Measurements from ENCODE around the gene STAG1. TPM values are rescaled to one million over a fixed set of nuclear protein-coding genes. Genes with fewer than 3 reads are reported as not detected.

The STAG1 gene
- polyA plus RNA-seq, 1 of the 3 experiments (the other 2 are of a cell fraction), result 5.5 TPM

- H3K4me3 ChIP-seq (ENCODE audit: low read depth in 2 of 2, low read length in 1 of 2), result no peak overlapping the region
- no peaks in the 10 kb centered on the region; the same call in 1 of the 2 replicates for H3K9me3 ChIP-seq
- WGBS (ENCODE audit: low lambda C conversion rate), result 91% methylated on average over 2 of the region's 2 CpGs
- peaks cover 6% of the 10 kb centered on the region for H3F3A ChIP-seq (replicated peaks; ENCODE audit: insufficient read depth)
- H3K4me1 ChIP-seq (ENCODE audit: control insufficient read depth in 1 of 2, insufficient read depth in 2 of 2, low read depth in 1 of 2, low read length in 1 of 2), result peaks cover 0 to 8% of the 10 kb centered on the region in 2 experiments; a peak in 2 of 4 replicates
- peaks cover 98% of the 10 kb centered on the region for H3K79me2 ChIP-seq (ENCODE audit: insufficient read depth)
- H3K36me3 ChIP-seq (replicated peaks in 1 of 2; ENCODE audit: control insufficient read depth in 1 of 2, insufficient read depth in 2 of 2, low read length in 1 of 2), result peaks cover 0 to 15% of the 10 kb centered on the region in 2 experiments
- no peak overlapping the region for H2AFZ ChIP-seq (ENCODE audit: low read depth)
- no peaks in the 10 kb centered on the region for H3K27me3 ChIP-seq (ENCODE audit: insufficient read depth)
- no peak overlapping the region for H3K27ac ChIP-seq (ENCODE audit: low read depth in 2 of 2, low read length in 1 of 2)
- ChIA-PET POLR2A (interaction anchor here (1.1 kb wide), 1 partner anchor 115 kb away, joined by 3 read pairs; the partner anchor contains the start of gene STAG1), CTCF (interaction anchor here (1.2 kb wide), 1 partner anchor 115 kb away, joined by 3 read pairs; the partner anchor contains the start of gene STAG1)
- TF ChIP-seq EP300 (IDR thresholded peaks at IDR 0.05; ENCODE audit: borderline replicate concordance in 1 of 2, low read depth in 1 of 2, low read length in 1 of 2), result no peak
- TF ChIP-seq SMC3 (IDR thresholded peaks at IDR 0.05; ENCODE audit: low read depth, low read length), result no peak
- no peak for TF ChIP-seq MEF2A (IDR thresholded peaks at IDR 0.05; ENCODE audit: borderline replicate concordance, low read depth)
- TF ChIP-seq EZH2phosphoT487 (IDR thresholded peaks at IDR 0.05; ENCODE audit: borderline replicate concordance, low read depth), result no peak
- no peak for TF ChIP-seq JUND (IDR thresholded peaks at IDR 0.05)
- TF ChIP-seq NFIC (IDR thresholded peaks at IDR 0.05; ENCODE audit: borderline replicate concordance), result no peak
- no peak for TF ChIP-seq SIN3A (IDR thresholded peaks at IDR 0.05; ENCODE audit: borderline replicate concordance, low read depth, low read length)
- TF ChIP-seq ELF1 (IDR thresholded peaks at IDR 0.05), result no peak
- no peak for TF ChIP-seq GABPA (IDR thresholded peaks at IDR 0.05; ENCODE audit: low read depth)
- no peak for TF ChIP-seq POLR2AphosphoS5 (IDR thresholded peaks at IDR 0.05; ENCODE audit: low read depth, low read length)
- no peak for TF ChIP-seq MAX (IDR thresholded peaks at IDR 0.05; ENCODE audit: low read depth)
- no peak for TF ChIP-seq RCOR1 (IDR thresholded peaks at IDR 0.05; ENCODE audit: low read length)
- TF ChIP-seq USF1 (IDR thresholded peaks at IDR 0.05; ENCODE audit: borderline replicate concordance, low read depth), result no peak
- TF ChIP-seq FOSL2 (IDR thresholded peaks at IDR 0.05; ENCODE audit: borderline replicate concordance, low read depth), result no peak
- TF ChIP-seq ZBTB33 (IDR thresholded peaks at IDR 0.05; ENCODE audit: borderline replicate concordance, low read depth), result no peak
- no peak for TF ChIP-seq TEAD4 (IDR thresholded peaks at IDR 0.05; ENCODE audit: borderline replicate concordance, insufficient read depth)
- TF ChIP-seq FOXM1 (IDR thresholded peaks at IDR 0.05; ENCODE audit: low read depth), result no peak
- no peak for TF ChIP-seq FOXJ3 (CRISPR knock-in tag; IDR thresholded peaks at IDR 0.05)
- no peak for DNase-seq
- H3K9me2 ChIP-seq, result no peaks in the 10 kb centered on the region
- no peak overlapping the region for H3K9ac ChIP-seq
- H3K4me2 ChIP-seq, result no peak overlapping the region
- H4K20me1 ChIP-seq (ENCODE audit: insufficient read depth), result peaks cover 29% of the 10 kb centered on the region
Observed at GRCh38 chr3:136637176-136637575, 115.0 kb downstream of the STAG1 start.
